ENCODE data around the gene L3HYPDH.

L3HYPDH gene

DNA sequence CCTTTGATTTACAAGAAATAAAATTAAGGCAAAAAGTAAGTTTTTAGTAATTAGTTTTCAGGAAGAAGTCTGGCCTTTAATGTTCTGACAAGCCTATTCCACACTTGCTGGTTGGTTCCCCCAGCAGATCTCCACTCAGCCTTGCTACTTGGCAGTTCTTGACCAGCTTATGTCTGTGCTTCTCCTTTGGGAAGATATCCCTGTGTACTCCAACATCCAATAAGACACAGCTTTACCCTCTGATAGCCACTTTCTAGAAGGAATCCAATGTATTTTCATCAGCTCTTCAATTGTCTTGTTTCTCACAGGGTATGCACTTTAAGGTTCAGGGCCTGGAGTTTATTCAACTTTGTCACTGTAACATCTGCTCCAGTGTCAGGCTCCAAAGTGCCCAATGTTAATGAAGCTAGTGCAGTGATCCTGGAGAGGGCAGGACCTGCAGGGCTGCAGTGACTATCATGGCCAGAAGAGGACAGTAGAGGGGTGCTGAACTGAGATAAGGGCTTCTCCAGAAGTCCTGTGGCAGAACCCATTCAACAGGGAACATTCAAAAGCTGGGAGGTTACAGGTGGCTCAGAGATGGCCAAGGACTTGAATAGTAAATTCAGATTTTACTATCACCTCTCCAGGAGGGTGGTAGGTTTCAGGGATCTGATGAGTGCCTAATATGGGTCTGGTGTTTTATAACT lies 23.0 kb upstream of the L3HYPDH start:
- H3K4me1 ChIP-seq (ENCODE audit: insufficient read depth, low read length) = peaks cover 9% of the 10 kb centered on the region; the same call in 1 of the 2 replicates
- no peak overlapping the region for H3K4me2 ChIP-seq (ENCODE audit: insufficient read depth, low read length)
- H4K20me1 ChIP-seq (ENCODE audit: insufficient read depth, low read length) = peaks cover 3% of the 10 kb centered on the region; the same call in 1 of the 2 replicates
- H3K4me3 ChIP-seq (ENCODE audit: low read depth in 1 of 2, low read length in 2 of 2) = no peak overlapping the region
- no peaks in the 10 kb centered on the region for H3K9me3 ChIP-seq (ENCODE audit: insufficient read depth, low read length, severe bottlenecking)
- TF ChIP-seq, protein P1, sequence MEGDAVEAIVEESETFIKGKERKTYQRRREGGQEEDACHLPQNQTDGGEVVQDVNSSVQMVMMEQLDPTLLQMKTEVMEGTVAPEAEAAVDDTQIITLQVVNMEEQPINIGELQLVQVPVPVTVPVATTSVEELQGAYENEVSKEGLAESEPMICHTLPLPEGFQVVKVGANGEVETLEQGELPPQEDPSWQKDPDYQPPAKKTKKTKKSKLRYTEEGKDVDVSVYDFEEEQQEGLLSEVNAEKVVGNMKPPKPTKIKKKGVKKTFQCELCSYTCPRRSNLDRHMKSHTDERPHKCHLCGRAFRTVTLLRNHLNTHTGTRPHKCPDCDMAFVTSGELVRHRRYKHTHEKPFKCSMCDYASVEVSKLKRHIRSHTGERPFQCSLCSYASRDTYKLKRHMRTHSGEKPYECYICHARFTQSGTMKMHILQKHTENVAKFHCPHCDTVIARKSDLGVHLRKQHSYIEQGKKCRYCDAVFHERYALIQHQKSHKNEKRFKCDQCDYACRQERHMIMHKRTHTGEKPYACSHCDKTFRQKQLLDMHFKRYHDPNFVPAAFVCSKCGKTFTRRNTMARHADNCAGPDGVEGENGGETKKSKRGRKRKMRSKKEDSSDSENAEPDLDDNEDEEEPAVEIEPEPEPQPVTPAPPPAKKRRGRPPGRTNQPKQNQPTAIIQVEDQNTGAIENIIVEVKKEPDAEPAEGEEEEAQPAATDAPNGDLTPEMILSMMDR (IDR thresholded peaks at IDR 0.05; ENCODE audit: borderline replicate concordance, extremely low read depth, low read length, poor library complexity, severe bottlenecking) = peak; percentile 85
- no peak for TF ChIP-seq EZH2 (IDR thresholded peaks at IDR 0.05; ENCODE audit: borderline replicate concordance, low read depth, low read length, severe bottlenecking)
- H3K36me3 ChIP-seq (ENCODE audit: insufficient read depth, low read length) = peaks cover 12% of the 10 kb centered on the region; the same call in 1 of the 2 replicates
- H3K79me2 ChIP-seq (ENCODE audit: insufficient read depth, low read length) = no peaks in the 10 kb centered on the region
- no peaks in the 10 kb centered on the region for H3K27me3 ChIP-seq (ENCODE audit: insufficient read depth, low read length, poor library complexity)
- H2AFZ ChIP-seq (ENCODE audit: low read depth, low read length) = no peak overlapping the region
- H3K27ac ChIP-seq (ENCODE audit: low read length) = no peak overlapping the region
- DNase-seq (peak; percentile 63), ATAC-seq (ENCODE audit: insufficient read depth, low read depth) (peak; percentile 83)
- no peak overlapping the region for H3K9ac ChIP-seq (ENCODE audit: low read depth, low read length)

DNA sequence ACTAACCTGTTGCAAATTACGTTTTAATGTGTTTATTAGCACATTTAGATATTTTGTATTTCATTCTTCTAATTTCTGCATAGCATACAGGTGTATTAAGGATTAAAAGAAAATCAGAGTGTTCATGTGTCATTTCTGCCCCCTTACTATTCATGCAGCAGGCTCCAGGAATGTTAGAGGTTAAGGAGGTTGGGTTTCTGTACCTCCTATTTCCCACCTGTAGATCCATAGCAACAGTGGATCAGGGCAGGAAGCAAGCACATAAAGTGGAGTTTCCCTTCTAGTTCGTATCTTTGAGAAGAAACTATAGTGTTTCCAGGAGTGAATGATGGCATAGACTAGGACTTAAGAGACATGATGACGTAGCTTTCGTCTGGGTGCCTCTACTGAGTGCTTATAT lies 19.0 kb upstream of the L3HYPDH start:
- Histone ChIP-seq H3K27ac (ENCODE audit: low read length) (no peak overlapping the region), H3K36me3 (ENCODE audit: insufficient read depth, low read length) (peaks cover 39% of the 10 kb centered on the region; the same call in 1 of the 2 replicates), H3K4me1 (ENCODE audit: insufficient read depth, low read length) (peaks cover 9% of the 10 kb centered on the region; the same call in 1 of the 2 replicates), H2AFZ (ENCODE audit: low read depth, low read length) (no peak overlapping the region), H3K9ac (ENCODE audit: low read depth, low read length) (no peak overlapping the region), H3K79me2 (ENCODE audit: insufficient read depth, low read length) (no peaks in the 10 kb centered on the region), H3K4me3 (ENCODE audit: low read depth in 1 of 2, low read length in 2 of 2) (no peak overlapping the region), H3K4me2 (ENCODE audit: insufficient read depth, low read length) (no peak overlapping the region), H3K9me3 (ENCODE audit: insufficient read depth, low read length, severe bottlenecking) (no peaks in the 10 kb centered on the region), H3K27me3 (ENCODE audit: insufficient read depth, low read length, poor library complexity) (no peaks in the 10 kb centered on the region), H4K20me1 (ENCODE audit: insufficient read depth, low read length) (peaks cover 3% of the 10 kb centered on the region; the same call in 1 of the 2 replicates)
- ATAC-seq (ENCODE audit: insufficient read depth, low read depth) = no peak
- no peak for DNase-seq
- TF ChIP-seq, protein P1 (IDR thresholded peaks at IDR 0.05; ENCODE audit: borderline replicate concordance, extremely low read depth, low read length, poor library complexity, severe bottlenecking) = no peak
- TF ChIP-seq EZH2 (IDR thresholded peaks at IDR 0.05; ENCODE audit: borderline replicate concordance, low read depth, low read length, severe bottlenecking) = no peak

DNA sequence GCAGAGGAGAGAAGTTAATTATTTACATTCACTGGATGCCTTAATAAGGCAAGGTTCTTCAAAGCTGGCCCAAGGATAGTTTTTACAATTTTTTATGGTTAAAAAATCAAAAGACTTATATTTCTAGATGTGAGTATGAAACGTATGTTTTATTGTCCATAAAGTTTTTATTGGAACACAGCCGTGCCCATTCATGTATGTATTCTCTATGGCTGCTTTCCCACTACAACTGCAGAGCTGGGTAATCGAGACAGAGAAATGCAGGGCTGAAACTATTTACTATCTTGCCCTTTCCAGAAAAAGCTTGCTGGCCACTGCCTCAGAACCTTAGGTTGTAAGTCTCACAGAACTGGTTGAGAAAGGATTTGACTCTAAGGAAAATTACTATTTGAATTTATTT lies 16.5 kb upstream of the L3HYPDH start:
- Histone ChIP-seq H3K27me3 (ENCODE audit: insufficient read depth, low read length, poor library complexity) (no peaks in the 10 kb centered on the region), H3K79me2 (ENCODE audit: insufficient read depth, low read length) (no peaks in the 10 kb centered on the region), H3K4me2 (ENCODE audit: insufficient read depth, low read length) (no peak overlapping the region), H3K36me3 (ENCODE audit: insufficient read depth, low read length) (peaks cover 59% of the 10 kb centered on the region), H4K20me1 (ENCODE audit: insufficient read depth, low read length) (peaks cover 5% of the 10 kb centered on the region; the same call in 1 of the 2 replicates), H3K27ac (ENCODE audit: low read length) (no peak overlapping the region), H3K9me3 (ENCODE audit: insufficient read depth, low read length, severe bottlenecking) (no peaks in the 10 kb centered on the region), H2AFZ (ENCODE audit: low read depth, low read length) (no peak overlapping the region), H3K4me1 (ENCODE audit: insufficient read depth, low read length) (peaks cover 9% of the 10 kb centered on the region; the same call in 1 of the 2 replicates), H3K4me3 (ENCODE audit: low read depth in 1 of 2, low read length in 2 of 2) (no peak overlapping the region), H3K9ac (ENCODE audit: low read depth, low read length) (no peak overlapping the region)
- DNase-seq = no peak
- TF ChIP-seq, protein P1 (IDR thresholded peaks at IDR 0.05; ENCODE audit: borderline replicate concordance, extremely low read depth, low read length, poor library complexity, severe bottlenecking) = no peak
- no peak for TF ChIP-seq EZH2 (IDR thresholded peaks at IDR 0.05; ENCODE audit: borderline replicate concordance, low read depth, low read length, severe bottlenecking)
- no peak for ATAC-seq (ENCODE audit: insufficient read depth, low read depth)
